IMR-90 (cell line): ENCODE results near the gene FABP6. TPM values are rescaled to one million over a fixed set of nuclear protein-coding genes. Genes with fewer than 3 reads are reported as not detected.

Experiments
- ATAC-seq: fragments of 200-7000 bp; cut with Tn5 transposase; 2 replicates; pipeline ENCODE4 v1.9.1; 2020; ENCODE audit warnings: low read depth, mild to moderate bottlenecking, moderate library complexity
- BruUV-seq: library from RNA; stranded (reverse); fragments of 400-500 nt; replicated peaks from 2 replicates; lab custom pipeline; 2021; lab: Mats Ljungman, UMichigan
- CTCF ChIA-PET: fragments of 300-600 bp; formaldehyde crosslinking; extraction: SDS; loops from one replicate; lab custom pipeline; 2021; ENCODE audit warnings: antibody characterized with exemption; lab: Yijun Ruan, JAX
- POLR2A ChIA-PET: fragments of 300-600 bp; sonication (Branson Sonifier 250); formaldehyde crosslinking; loops from one replicate; lab custom pipeline; 2022; ENCODE audit warnings: antibody characterized with exemption; ENCODE audit not compliant: unreplicated experiment; lab: Charles Lee
- DNase-seq: peaks from one replicate; pipeline ENCODE4 v3.0.0; 2013
- H2AFZ ChIP-seq: replicated peaks from 2 replicates; pipeline ENCODE3; 2013; ENCODE audit warnings: low read length, mild to moderate bottlenecking; ENCODE audit not compliant: poor library complexity
- H2AK5ac ChIP-seq: 2 replicates; pipeline ENCODE4 v1.6.1; 2013; ENCODE audit warnings: low read depth, low read length, inconsistent platforms
- H2AK9ac ChIP-seq: replicated peaks from 2 replicates; pipeline ENCODE3; 2013; ENCODE audit warnings: mild to moderate bottlenecking, low read depth, low read length, moderate library complexity; ENCODE audit not compliant: poor library complexity
- H2BK120ac ChIP-seq: 2 replicates; pipeline ENCODE4 v1.6.1; 2013; ENCODE audit warnings: low read depth, low read length, inconsistent platforms
- H2BK15ac ChIP-seq: 3 replicates; pipeline ENCODE4 v1.6.1; 2013; ENCODE audit warnings: low read depth, low read length, inconsistent platforms
- H2BK20ac ChIP-seq: 2 replicates; pipeline ENCODE4 v1.6.1; 2013; ENCODE audit warnings: low read depth, mild to moderate bottlenecking, inconsistent platforms, low read length, moderate library complexity
- H2BK5ac ChIP-seq: 2 replicates; pipeline ENCODE4 v1.6.1; 2013; ENCODE audit warnings: mild to moderate bottlenecking, low read depth, low read length, inconsistent platforms; ENCODE audit not compliant: poor library complexity, severe bottlenecking
- H3K14ac ChIP-seq: replicated peaks from 2 replicates; pipeline ENCODE4 v1.6.1; 2013; ENCODE audit warnings: low read depth, low read length, inconsistent platforms
- H3K18ac ChIP-seq: 2 replicates; pipeline ENCODE4 v1.6.1; 2013; ENCODE audit warnings: low read depth, low read length, control low read depth
- H3K23ac ChIP-seq: 2 replicates; pipeline ENCODE4 v1.6.1; 2013; ENCODE audit warnings: low read depth, low read length, inconsistent platforms
- H3K27ac ChIP-seq: 2 replicates; pipeline ENCODE4 v1.5.1; 2013; ENCODE audit warnings: mild to moderate bottlenecking, control low read depth, low read length; ENCODE audit not compliant: insufficient read depth
- H3K27me3 ChIP-seq: 2 replicates; pipeline ENCODE4 v1.6.1; 2013; ENCODE audit warnings: low read length; ENCODE audit not compliant: control insufficient read depth, insufficient read depth
- H3K36me3 ChIP-seq: 2 replicates; pipeline ENCODE4 v1.6.1; 2013; ENCODE audit warnings: low read length, mixed read lengths; ENCODE audit not compliant: control insufficient read depth, insufficient read depth
- H3K4ac ChIP-seq: 2 replicates; pipeline ENCODE4 v1.6.1; 2013; ENCODE audit warnings: low read depth, low read length, inconsistent platforms
- H3K4me1 ChIP-seq: 2 replicates; pipeline ENCODE4 v1.6.1; 2013; ENCODE audit warnings: low read length, mixed read lengths; ENCODE audit not compliant: control insufficient read depth, insufficient read depth
- H3K4me2 ChIP-seq: 2 replicates; pipeline ENCODE4 v1.6.1; 2013; ENCODE audit warnings: low read depth, mild to moderate bottlenecking, control low read depth, low read length, moderate library complexity
- H3K4me3 ChIP-seq: 2 replicates; pipeline ENCODE4 v1.5.1; 2013; ENCODE audit warnings: low read depth, mild to moderate bottlenecking, control low read depth, low read length, moderate library complexity; ENCODE audit not compliant: insufficient read depth
- H3K56ac ChIP-seq: 2 replicates; pipeline ENCODE4 v1.6.1; 2013; ENCODE audit warnings: low read length, inconsistent platforms; ENCODE audit not compliant: insufficient read depth; ENCODE audit errors: extremely low read depth
- H3K79me1 ChIP-seq, 2 experiments: 2 replicates each; pipeline ENCODE4 v1.6.1; 2013; ENCODE audit warnings: low read length in 2 of 2, inconsistent platforms in 1 of 2, low read depth in 1 of 2
- H3K9ac ChIP-seq: 2 replicates; pipeline ENCODE4 v1.6.1; 2013; ENCODE audit warnings: low read depth, low read length, control low read depth
- H3K9me1 ChIP-seq: 2 replicates; pipeline ENCODE4 v1.6.1; 2013; ENCODE audit warnings: low read length, inconsistent platforms; ENCODE audit not compliant: insufficient read depth
- H3K9me3 ChIP-seq: 2 replicates; pipeline ENCODE4 v1.6.1; 2013; ENCODE audit warnings: low read length; ENCODE audit not compliant: control insufficient read depth, insufficient read depth
- H4K20me1 ChIP-seq: 2 replicates; pipeline ENCODE4 v1.6.1; 2013; ENCODE audit warnings: low read length, inconsistent platforms; ENCODE audit not compliant: insufficient read depth
- H4K5ac ChIP-seq: 2 replicates; pipeline ENCODE4 v1.6.1; 2013; ENCODE audit warnings: mild to moderate bottlenecking, low read depth, low read length, control low read depth
- H4K8ac ChIP-seq, 2 experiments: 2 replicates each; pipeline ENCODE4 v1.6.1; 2013; ENCODE audit warnings: low read depth in 2 of 2, low read length in 2 of 2, control low read depth in 1 of 2, inconsistent platforms in 1 of 2
- H4K91ac ChIP-seq: 2 replicates; pipeline ENCODE4 v1.6.1; 2013; ENCODE audit warnings: low read depth, low read length, inconsistent platforms; ENCODE audit not compliant: insufficient read depth
- BHLHE40 ChIP-seq: fragments of 150-350 bp; IDR thresholded peaks from 2 replicates; pipeline ENCODE4 v1.6.1; 2016; ENCODE audit warnings: mild to moderate bottlenecking, low read depth, low read length
- CEBPB ChIP-seq: IDR thresholded peaks from 2 replicates; pipeline ENCODE4 v1.6.1; 2012; ENCODE audit warnings: low read depth, low read length, improper control_type of control experiment
- CHD1 ChIP-seq: IDR thresholded peaks from 2 replicates; pipeline ENCODE4 v1.6.1; 2012; ENCODE audit warnings: low read depth, low read length, improper control_type of control experiment
- CTCF ChIP-seq: conservative IDR thresholded peaks from 2 replicates; pipeline ENCODE4 v1.5.1; 2012; ENCODE audit warnings: mild to moderate bottlenecking, low read depth, low read length, improper control_type of control experiment
- ELK1 ChIP-seq: fragments of 150-350 bp; IDR thresholded peaks from 2 replicates; pipeline ENCODE4 v1.6.1; 2016; ENCODE audit warnings: low read depth, mild to moderate bottlenecking, low read length, moderate library complexity, borderline replicate concordance
- FOS ChIP-seq: fragments of 150-350 bp; IDR thresholded peaks from 2 replicates; pipeline ENCODE4 v1.6.1; 2016; ENCODE audit warnings: low read depth, low read length
- MAFK ChIP-seq: IDR thresholded peaks from 2 replicates; pipeline ENCODE4 v1.6.1; 2012; ENCODE audit warnings: low read depth, low read length, improper control_type of control experiment
- MAZ ChIP-seq: IDR thresholded peaks from 2 replicates; pipeline ENCODE4 v1.6.1; 2012; ENCODE audit warnings: low read depth, mild to moderate bottlenecking, low read length, improper control_type of control experiment, moderate library complexity, borderline replicate concordance
- MXI1 ChIP-seq: IDR thresholded peaks from 2 replicates; pipeline ENCODE4 v1.6.1; 2012; ENCODE audit warnings: low read depth, mild to moderate bottlenecking, low read length, moderate library complexity, borderline replicate concordance
- NFE2L2 ChIP-seq: fragments of 150-350 bp; IDR thresholded peaks from 2 replicates; pipeline ENCODE4 v1.6.1; 2016; ENCODE audit warnings: low read depth, mild to moderate bottlenecking, low read length
- POLR2A ChIP-seq: IDR thresholded peaks from 2 replicates; pipeline ENCODE4 v1.6.1; 2012; ENCODE audit warnings: mild to moderate bottlenecking, low read depth, low read length
- RAD21 ChIP-seq: IDR thresholded peaks from 2 replicates; pipeline ENCODE4 v1.6.1; 2012; ENCODE audit warnings: low read length, improper control_type of control experiment
- RCOR1 ChIP-seq: IDR thresholded peaks from 2 replicates; pipeline ENCODE4 v1.6.1; 2012; ENCODE audit warnings: mild to moderate bottlenecking, low read length, improper control_type of control experiment; ENCODE audit not compliant: insufficient replicate concordance
- RFX5 ChIP-seq: IDR thresholded peaks from 2 replicates; pipeline ENCODE4 v1.8.0; 2012; ENCODE audit warnings: low read depth, mild to moderate bottlenecking, low read length, moderate library complexity
- SMC3 ChIP-seq: fragments of 150-350 bp; IDR thresholded peaks from 2 replicates; pipeline ENCODE4 v1.6.1; 2016; ENCODE audit warnings: low read depth, mild to moderate bottlenecking, antibody characterized with exemption, low read length, moderate library complexity
- USF2 ChIP-seq: fragments of 150-350 bp; IDR thresholded peaks from 2 replicates; pipeline ENCODE4 v1.6.1; 2017; ENCODE audit warnings: mild to moderate bottlenecking, antibody characterized with exemption, low read length, low read depth
- WGBS, 2 experiments: methylation state at CpG; one replicate each; pipeline versions ENCODE4 v1.1.5 to v1.1.7; 2013; ENCODE audit warnings: missing lambda C conversion rate in 2 of 2; ENCODE audit not compliant: insufficient read length in 1 of 2; ENCODE audit errors: extremely low coverage in 2 of 2; 5-methylcytosine and 5-hydroxymethylcytosine counted together
- dilution Hi-C: fragments of 300-500 bp; cut with HindIII; formaldehyde crosslinking; loops from one replicate; pipeline ENCODE4 v1.14.3; 2018; ENCODE audit warnings: low sequenced_read_pairs; ENCODE audit not compliant: unreplicated experiment
- in situ Hi-C: fragments of 300-500 bp; cut with MboI; formaldehyde crosslinking; loops from 3 replicates; pipeline ENCODE4 v1.14.3; 2019; ENCODE audit warnings: low sequenced_read_pairs, inconsistent platforms, mixed read lengths
- intact Hi-C: fragments of 100-400 bp; cut with micrococcal nuclease; formaldehyde crosslinking; loops from 2 replicates; pipeline ENCODE4 v1.10.0; 2022
- polyA plus RNA-seq, 3 experiments: library from polyadenylated mRNA; depleted of rRNA; stranded (reverse); fragments of >200 nt; gene quantifications; 2 replicates each; pipeline ENCODE4 v1.2.3, GENCODE V29; 2012; ENCODE audit warnings: low replicate concordance in 1 of 3
- total RNA-seq: library from RNA; depleted of rRNA; stranded (reverse); fragments of >200 nt; gene quantifications from 2 replicates; pipeline ENCODE4 v1.2.3, GENCODE V29; 2012

Gene FABP6
- total and polyA plus RNA-seq, 2 of the 4 experiments (the other 2 are of a cell fraction): not detected

GRCh38 chr5:160210606-160211005 is 18.7 kb upstream of the FABP6 start:
- ATAC-seq (no peak), DNase-seq (no peak)
- 40% methylated on average over 3 of the region's 9 CpGs; no CpG with 5 or more reads in 1 of the 2 experiments for WGBS, 2 experiments
- no peak overlapping the region for H3K56ac ChIP-seq
- no peak overlapping the region for H2BK15ac ChIP-seq
- BruUV-seq: no TSS peak
- no peak overlapping the region for H3K9ac ChIP-seq
- H3K27me3 ChIP-seq: peaks cover 10% of the 10 kb centered on the region
- no peak overlapping the region for H2AFZ ChIP-seq
- no peak overlapping the region for H2BK120ac ChIP-seq
- H3K9me1 ChIP-seq: no peaks in the 10 kb centered on the region
- no peak overlapping the region for H4K91ac ChIP-seq
- TF ChIP-seq POLR2A: no peak
- no peak for TF ChIP-seq RAD21
- no peak for TF ChIP-seq FOS
- TF ChIP-seq RFX5: no peak
- no peak for TF ChIP-seq ELK1
- TF ChIP-seq BHLHE40: no peak
- no peak for TF ChIP-seq MAZ
- no peak for TF ChIP-seq MXI1
- no peak for TF ChIP-seq USF2
- no peak for TF ChIP-seq CHD1
- TF ChIP-seq NFE2L2: no peak
- TF ChIP-seq SMC3: no peak
- TF ChIP-seq MAFK: no peak
- TF ChIP-seq CTCF: no peak
- TF ChIP-seq CEBPB: no peak
- no peak for TF ChIP-seq RCOR1
- H3K79me1 ChIP-seq: no peaks in the 10 kb centered on the region
- dilution Hi-C loops: no loop called here
- intact Hi-C loops: no loop called here
- H3K14ac ChIP-seq: no peak overlapping the region
- in situ Hi-C loops: no loop called here
- POLR2A ChIA-PET: no interaction called here
- H3K18ac ChIP-seq: no peak overlapping the region
- H3K4me3 ChIP-seq: no peak overlapping the region
- no peak overlapping the region for H3K4me2 ChIP-seq
- H2AK5ac ChIP-seq: no peak overlapping the region
- no peak overlapping the region for H3K23ac ChIP-seq
- no peak overlapping the region for H4K5ac ChIP-seq
- H4K20me1 ChIP-seq: no peaks in the 10 kb centered on the region
- H4K8ac ChIP-seq: no peak overlapping the region
- H2BK20ac ChIP-seq: no peak overlapping the region
- H2AK9ac ChIP-seq: no peak overlapping the region
- no peak overlapping the region for H2BK5ac ChIP-seq
- H3K4ac ChIP-seq: no peak overlapping the region
- H3K27ac ChIP-seq: no peak overlapping the region
- CTCF ChIA-PET: no interaction called here
- no peaks in the 10 kb centered on the region for H3K9me3 ChIP-seq
- no peaks in the 10 kb centered on the region for H3K36me3 ChIP-seq
- no peaks in the 10 kb centered on the region for H3K4me1 ChIP-seq
